HG03558 (cell line): ENCODE results near the gene COL9A1.
"Not testable (repeated sequence)": the region's sequence is repeated elsewhere in the genome, so short reads cannot be mapped to it uniquely, and the experiment has no call there.

Experiments
- ATAC-seq: cut with Tn5 transposase; IDR thresholded peaks from one replicate; pipeline ENCODE4 v1.9.1; 2021; ENCODE audit warnings: moderate number of reproducible peaks; ENCODE audit not compliant: unreplicated experiment; ENCODE audit errors: extremely low read depth

Gene COL9A1

GRCh38 chr6:70303034-70303525 lies at the start of gene COL9A1:
Gene COL9A1, minus strand, starts transcription at chr6:70303084. Its CDS starts 160 bp downstream, at chr6:70302924.
- no peak for ATAC-seq

- no peak for ATAC-seq
Observed at GRCh38 chr6:70351461-70351860, 48.6 kb upstream of the COL9A1 start.

GRCh38 chr6:70345619-70346018 lies 42.7 kb upstream of the COL9A1 start:
- no peak for ATAC-seq

- no peak for ATAC-seq
Observed at GRCh38 chr6:70343313-70343712, 40.4 kb upstream of the COL9A1 start.

- not testable (repeated sequence) for ATAC-seq
Observed at GRCh38 chr6:70339810-70340209, 36.9 kb upstream of the COL9A1 start.

GRCh38 chr6:70338775-70339174 lies 35.9 kb upstream of the COL9A1 start:
- no peak for ATAC-seq

GRCh38 chr6:70337743-70338105 lies 34.8 kb upstream of the COL9A1 start:
- ATAC-seq: no peak

GRCh38 chr6:70336996-70337742 lies 34.3 kb upstream of the COL9A1 start:
- no peak for ATAC-seq

- no peak for ATAC-seq
Observed at GRCh38 chr6:70327036-70327435, 24.2 kb upstream of the COL9A1 start.

- no peak for ATAC-seq
Observed at GRCh38 chr6:70325009-70325408, 22.1 kb upstream of the COL9A1 start.

- ATAC-seq: not testable (repeated sequence)
Observed at GRCh38 chr6:70317799-70318198, 14.9 kb upstream of the COL9A1 start.

GRCh38 chr6:70315079-70315751 lies 12.3 kb upstream of the COL9A1 start:
- peak; percentile 54 for ATAC-seq

GRCh38 chr6:70314296-70314695 lies 11.4 kb upstream of the COL9A1 start:
- no peak for ATAC-seq

- ATAC-seq: no peak
Observed at GRCh38 chr6:70312165-70312745, 9.4 kb upstream of the COL9A1 start.

- ATAC-seq: no peak
Observed at GRCh38 chr6:70310063-70310694, 7.3 kb upstream of the COL9A1 start.

- no peak for ATAC-seq
Observed at GRCh38 chr6:70309243-70309642, 6.4 kb upstream of the COL9A1 start.

- ATAC-seq: not testable (repeated sequence)
Observed at GRCh38 chr6:70308142-70308541, 5.3 kb upstream of the COL9A1 start.

- ATAC-seq: no peak
Observed at GRCh38 chr6:70307008-70307407, 4.1 kb upstream of the COL9A1 start.

GRCh38 chr6:70304616-70305015 lies 1.7 kb upstream of the COL9A1 start:
- no peak for ATAC-seq

- ATAC-seq: no peak
Observed at GRCh38 chr6:70299456-70299855, 3.4 kb downstream of the COL9A1 start.

GRCh38 chr6:70298068-70298467 lies 4.8 kb downstream of the COL9A1 start:
- no peak for ATAC-seq
